DOHH2 (cell line): ENCODE data around the gene SLC6A12.

ENCODE experiments used
- EZH2phosphoT487 ChIP-seq: fragments of 200-600 bp; sonication (generic); IDR thresholded peaks from 2 replicates; pipeline ENCODE4 v1.6.1; 2017; ENCODE audit warnings: borderline replicate concordance, mild to moderate bottlenecking, antibody characterized with exemption, low read length, moderate library complexity, mixed read lengths
- TF ChIP-seq, protein P1 (sequence below): fragments of 200-600 bp; sonication (generic); IDR thresholded peaks from one replicate; pipeline ENCODE4 v1.5.1; 2014; ENCODE audit warnings: antibody characterized with exemption, mild to moderate bottlenecking, low read depth, low read length; ENCODE audit not compliant: poor library complexity, severe bottlenecking

DNA sequence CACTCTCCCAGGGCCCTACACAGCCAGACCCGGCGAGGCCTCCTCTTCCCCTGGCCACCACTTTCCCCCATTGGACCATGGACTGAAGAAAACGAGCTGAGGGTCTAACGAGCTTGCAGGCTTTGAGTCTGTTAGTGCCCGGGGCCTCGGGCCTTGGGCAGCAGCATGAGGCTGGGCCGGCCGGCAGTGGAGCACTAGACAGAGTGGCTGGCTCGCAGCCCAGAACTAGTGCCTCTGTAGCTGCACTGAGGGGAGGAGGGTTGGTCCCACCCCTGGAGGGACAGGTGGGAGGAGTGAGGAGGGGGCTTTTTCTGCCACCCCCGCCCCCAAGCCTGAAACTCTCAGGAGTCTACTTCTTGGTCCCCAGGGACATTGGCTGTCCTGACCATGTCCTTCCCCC, 38.7 kb downstream of the SLC6A12 start:
- TF ChIP-seq, protein P1, sequence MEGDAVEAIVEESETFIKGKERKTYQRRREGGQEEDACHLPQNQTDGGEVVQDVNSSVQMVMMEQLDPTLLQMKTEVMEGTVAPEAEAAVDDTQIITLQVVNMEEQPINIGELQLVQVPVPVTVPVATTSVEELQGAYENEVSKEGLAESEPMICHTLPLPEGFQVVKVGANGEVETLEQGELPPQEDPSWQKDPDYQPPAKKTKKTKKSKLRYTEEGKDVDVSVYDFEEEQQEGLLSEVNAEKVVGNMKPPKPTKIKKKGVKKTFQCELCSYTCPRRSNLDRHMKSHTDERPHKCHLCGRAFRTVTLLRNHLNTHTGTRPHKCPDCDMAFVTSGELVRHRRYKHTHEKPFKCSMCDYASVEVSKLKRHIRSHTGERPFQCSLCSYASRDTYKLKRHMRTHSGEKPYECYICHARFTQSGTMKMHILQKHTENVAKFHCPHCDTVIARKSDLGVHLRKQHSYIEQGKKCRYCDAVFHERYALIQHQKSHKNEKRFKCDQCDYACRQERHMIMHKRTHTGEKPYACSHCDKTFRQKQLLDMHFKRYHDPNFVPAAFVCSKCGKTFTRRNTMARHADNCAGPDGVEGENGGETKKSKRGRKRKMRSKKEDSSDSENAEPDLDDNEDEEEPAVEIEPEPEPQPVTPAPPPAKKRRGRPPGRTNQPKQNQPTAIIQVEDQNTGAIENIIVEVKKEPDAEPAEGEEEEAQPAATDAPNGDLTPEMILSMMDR = no peak
- TF ChIP-seq EZH2phosphoT487 = no peak
